HepG2 (cell line): Measurements from ENCODE around the gene GLIS1. TPM values are rescaled to one million over a fixed set of nuclear protein-coding genes. Genes with fewer than 3 reads are reported as not detected.

ENCODE experiments used
- ATAC-seq: fragments of 200-7000 bp; cut with Tn5 transposase; 3 replicates; pipeline ENCODE4 v1.9.1; 2020; ENCODE audit warnings: mild to moderate bottlenecking, moderate library complexity
- BruUV-seq: library from RNA; stranded (reverse); fragments of 400-500 nt; replicated peaks from 2 replicates; lab custom pipeline; 2021; lab: Mats Ljungman, UMichigan
- CTCF ChIA-PET: fragments of 300-600 bp; formaldehyde crosslinking; extraction: SDS; loops from one replicate; lab custom pipeline; 2021; ENCODE audit warnings: low total read pairs, inconsistent platforms, low intra/inter-chr PET ratio; lab: Yijun Ruan, JAX
- POLR2A ChIA-PET: fragments of 350-600 bp; sonication (Branson Sonifier 250); formaldehyde crosslinking; loops from one replicate; lab custom pipeline; 2020; ENCODE audit warnings: antibody characterized with exemption, inconsistent platforms; lab: Yijun Ruan, JAX
- DNase-seq: peaks from one replicate; pipeline ENCODE4 v3.0.0-alpha.2; 2015; ENCODE audit warnings: low spot score
- FAIRE-seq: peaks from 3 replicates; lab custom pipeline; 2011; peaks lifted over from hg19 to GRCh38; lab: Jason Lieb, UNC
- H2AFZ ChIP-seq: one replicate; pipeline ENCODE4 v1.6.1; 2011; ENCODE audit warnings: low read length, inconsistent platforms
- H3K27ac ChIP-seq: fragments of 300-600 bp; 3 replicates; pipeline ENCODE4 v1.8.0; 2011; ENCODE audit warnings: mixed run types, mild to moderate bottlenecking, mixed read lengths, low read length, inconsistent platforms; ENCODE audit not compliant: insufficient read depth; ENCODE audit errors: extremely low read length
- H3K27me3 ChIP-seq, 2 experiments: fragments of 200-600 bp in 1 of 2; 2 replicates in 1 of 2; 3 replicates in 1 of 2; pipeline versions ENCODE4 v1.6.0 to v1.8.0; 2011; ENCODE audit warnings: low read length in 2 of 2, mild to moderate bottlenecking in 2 of 2, moderate library complexity in 2 of 2, inconsistent platforms in 1 of 2; ENCODE audit not compliant: insufficient read depth in 2 of 2, control insufficient read depth in 1 of 2
- H3K36me3 ChIP-seq, 2 experiments: fragments of 200-600 bp in 1 of 2; replicated peaks in 1 of 2; 2 replicates in 1 of 2; 3 replicates in 1 of 2; pipeline versions ENCODE4 v1.5.1 to v1.8.0; 2011; ENCODE audit warnings: low read length in 2 of 2, inconsistent platforms in 1 of 2; ENCODE audit not compliant: insufficient read depth in 2 of 2, control insufficient read depth in 1 of 2
- H3K4me1 ChIP-seq: 2 replicates; pipeline ENCODE4 v1.5.1; 2012; ENCODE audit warnings: low read length, inconsistent platforms; ENCODE audit not compliant: insufficient read depth
- H3K4me2 ChIP-seq: 2 replicates; pipeline ENCODE4 v1.6.0; 2011; ENCODE audit warnings: low read depth, low read length, inconsistent platforms
- H3K4me3 ChIP-seq, 3 experiments: fragments of 200-600 bp in 1 of 3; sonication (generic), shearing (Covaris generic) in 1 of 3; replicated peaks in 1 of 3; 2 replicates each; pipeline ENCODE4 v1.5.1; 2011 to 2016; ENCODE audit warnings: low read length in 3 of 3, inconsistent platforms in 2 of 3, low read depth in 2 of 3, mild to moderate bottlenecking in 2 of 3, control low read depth in 1 of 3, mixed read lengths in 1 of 3; ENCODE audit not compliant: insufficient read depth in 1 of 3
- H3K79me2 ChIP-seq: one replicate; pipeline ENCODE4 v1.6.1; 2011; ENCODE audit warnings: low read length, inconsistent platforms; ENCODE audit not compliant: insufficient read depth
- H3K9ac ChIP-seq: 2 replicates; pipeline ENCODE4 v1.6.0; 2011; ENCODE audit warnings: mild to moderate bottlenecking, low read depth, low read length, inconsistent platforms; ENCODE audit not compliant: insufficient read depth
- H3K9me3 ChIP-seq: 2 replicates; pipeline ENCODE4 v1.5.1; 2012; ENCODE audit warnings: mild to moderate bottlenecking, low read length
- H4K20me1 ChIP-seq: 2 replicates; pipeline ENCODE4 v1.6.0; 2011; ENCODE audit warnings: inconsistent platforms, mild to moderate bottlenecking, low read length, moderate library complexity; ENCODE audit not compliant: insufficient read depth
- ARHGAP35 ChIP-seq: sonication (generic); formaldehyde crosslinking; IDR thresholded peaks from 2 replicates; pipeline ENCODE4 v1.9.0; 2022; ENCODE audit warnings: mild to moderate bottlenecking, inconsistent platforms, moderate library complexity, missing genetic modification reagents, borderline replicate concordance
- ATRX ChIP-seq: sonication (generic); formaldehyde crosslinking; IDR thresholded peaks from 2 replicates; pipeline ENCODE4 v1.4.0; 2020; ENCODE audit warnings: missing genetic modification reagents, borderline replicate concordance
- CENPX ChIP-seq: sonication (generic); formaldehyde crosslinking; IDR thresholded peaks from 2 replicates; pipeline ENCODE4 v1.9.0; 2021; ENCODE audit warnings: mild to moderate bottlenecking, missing genetic modification reagents, moderate library complexity
- FOXA3 ChIP-seq: IDR thresholded peaks from 2 replicates; pipeline ENCODE4 v1.6.1; 2016; ENCODE audit warnings: missing genetic modification reagents, missing compliant biosample characterization
- HNF4A ChIP-seq: sonication (generic); formaldehyde crosslinking; IDR thresholded peaks from 2 replicates; pipeline ENCODE4 v1.4.0; 2020; ENCODE audit warnings: missing genetic modification reagents
- SMAD3 ChIP-seq: sonication (generic); formaldehyde crosslinking; IDR thresholded peaks from 2 replicates; pipeline ENCODE4 v1.4.0; 2020; ENCODE audit warnings: missing genetic modification reagents
- SNAI1 ChIP-seq: sonication (generic); formaldehyde crosslinking; IDR thresholded peaks from 2 replicates; pipeline ENCODE4 v1.5.0; 2020; ENCODE audit warnings: mild to moderate bottlenecking, missing genetic modification reagents, borderline replicate concordance
- YEATS2 ChIP-seq: sonication (generic); formaldehyde crosslinking; IDR thresholded peaks from 2 replicates; pipeline ENCODE4 v1.4.0; 2020; ENCODE audit warnings: missing genetic modification reagents, borderline replicate concordance
- ZKSCAN1 ChIP-seq: fragments of 150-350 bp; IDR thresholded peaks from 2 replicates; pipeline ENCODE4 v1.6.1; 2014; ENCODE audit warnings: low read length
- ZNF160 ChIP-seq: sonication (generic); formaldehyde crosslinking; IDR thresholded peaks from 2 replicates; pipeline ENCODE4 v1.8.0; 2022; ENCODE audit warnings: mild to moderate bottlenecking, inconsistent platforms, missing genetic modification reagents
- ZNF234 ChIP-seq: sonication (generic); formaldehyde crosslinking; conservative IDR thresholded peaks from 2 replicates; pipeline ENCODE4 v1.5.1; 2020; ENCODE audit warnings: mild to moderate bottlenecking, missing genetic modification reagents
- ZNF558 ChIP-seq: sonication (generic); formaldehyde crosslinking; IDR thresholded peaks from 2 replicates; pipeline ENCODE4 v1.9.0; 2022; ENCODE audit warnings: mild to moderate bottlenecking, missing genetic modification reagents, borderline replicate concordance
- WGBS: methylation state at CpG from one replicate; pipeline ENCODE4 v1.1.6; 2017; ENCODE audit warnings: low lambda C conversion rate; 5-methylcytosine and 5-hydroxymethylcytosine counted together
- in situ Hi-C: cut with HindIII; loops from 2 replicates; pipeline ENCODE4 v1.10.0; 2017; ENCODE audit warnings: low pct_unique_long_range_greater_than_20kb; ENCODE audit not compliant: extremely low pct_ligation_motif_present
- intact Hi-C: fragments of 100-400 bp; cut with micrococcal nuclease; formaldehyde crosslinking; loops from one replicate; pipeline ENCODE4 v1.10.0; 2022; ENCODE audit not compliant: unreplicated experiment
- polyA plus RNA-seq, 8 experiments: library from polyadenylated mRNA; depleted of rRNA in 3 of 8; stranded (reverse) in 7 of 8; unstranded in 1 of 8; fragments of >200 nt; fragmentation: Illumina TruSeq in 4 of 8; extraction: Trizol in 4 of 8; gene quantifications; 2 replicates each; pipeline versions ENCODE4 v1.2.1 to v1.2.3, GENCODE V29; 2011 to 2016; ENCODE audit warnings: low read depth in 4 of 8, missing spikeins in 1 of 8, mixed read lengths in 1 of 8; ENCODE audit not compliant: insufficient read depth in 1 of 8
- total RNA-seq, 5 experiments: library from RNA; depleted of rRNA; stranded (reverse); fragments of >200 nt; fragmentation: Illumina TruSeq; extraction: Trizol; gene quantifications; 2 replicates each; pipeline ENCODE4 v1.2.3, GENCODE V29; 2016; ENCODE audit warnings: low read depth in 1 of 5
- TF ChIP-seq, protein P1 (sequence below): sonication (generic); formaldehyde crosslinking; IDR thresholded peaks from 2 replicates; pipeline ENCODE4 v1.4.0; 2020; ENCODE audit warnings: low read depth, missing genetic modification reagents
- TF ChIP-seq, protein P2 (sequence below): sonication (generic); formaldehyde crosslinking; IDR thresholded peaks from 2 replicates; pipeline ENCODE4 v1.5.0; 2020; ENCODE audit warnings: missing genetic modification reagents
- TF ChIP-seq, protein P3 (sequence below): sonication (generic); formaldehyde crosslinking; IDR thresholded peaks from 2 replicates; pipeline ENCODE4 v1.4.0; 2020; ENCODE audit warnings: missing genetic modification reagents, borderline replicate concordance
- TF ChIP-seq, protein P4 (sequence below): IDR thresholded peaks from 2 replicates; pipeline ENCODE4 v1.6.1; 2016; ENCODE audit warnings: mild to moderate bottlenecking

GLIS1 gene
- total and polyA plus RNA-seq, 2 of the 13 experiments (the other 11 are each of a cell fraction or from before 2014, with no cell fraction given) = 0.03 TPM; not detected in 1

DNA sequence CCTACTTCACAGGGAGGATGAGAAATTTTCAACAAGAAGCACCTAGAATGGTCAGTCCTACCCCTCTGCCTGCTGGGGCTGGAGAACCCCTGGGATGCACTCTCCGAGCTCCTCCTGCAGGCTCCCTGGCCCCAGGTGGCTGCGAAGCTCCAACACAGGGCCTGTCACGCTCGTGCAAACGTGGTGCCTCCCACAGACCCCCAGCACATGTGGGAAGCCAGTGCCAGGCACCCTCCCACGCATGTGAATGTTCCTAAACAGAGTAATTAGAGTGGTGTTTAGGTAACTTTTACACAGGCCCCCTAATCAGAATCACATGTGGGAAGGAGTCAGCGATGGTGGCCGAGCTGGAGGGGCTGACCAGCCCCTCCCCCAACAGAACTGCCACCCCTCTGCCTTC lies 28.4 kb downstream of the GLIS1 start (continued):
- TF ChIP-seq, protein P1, sequence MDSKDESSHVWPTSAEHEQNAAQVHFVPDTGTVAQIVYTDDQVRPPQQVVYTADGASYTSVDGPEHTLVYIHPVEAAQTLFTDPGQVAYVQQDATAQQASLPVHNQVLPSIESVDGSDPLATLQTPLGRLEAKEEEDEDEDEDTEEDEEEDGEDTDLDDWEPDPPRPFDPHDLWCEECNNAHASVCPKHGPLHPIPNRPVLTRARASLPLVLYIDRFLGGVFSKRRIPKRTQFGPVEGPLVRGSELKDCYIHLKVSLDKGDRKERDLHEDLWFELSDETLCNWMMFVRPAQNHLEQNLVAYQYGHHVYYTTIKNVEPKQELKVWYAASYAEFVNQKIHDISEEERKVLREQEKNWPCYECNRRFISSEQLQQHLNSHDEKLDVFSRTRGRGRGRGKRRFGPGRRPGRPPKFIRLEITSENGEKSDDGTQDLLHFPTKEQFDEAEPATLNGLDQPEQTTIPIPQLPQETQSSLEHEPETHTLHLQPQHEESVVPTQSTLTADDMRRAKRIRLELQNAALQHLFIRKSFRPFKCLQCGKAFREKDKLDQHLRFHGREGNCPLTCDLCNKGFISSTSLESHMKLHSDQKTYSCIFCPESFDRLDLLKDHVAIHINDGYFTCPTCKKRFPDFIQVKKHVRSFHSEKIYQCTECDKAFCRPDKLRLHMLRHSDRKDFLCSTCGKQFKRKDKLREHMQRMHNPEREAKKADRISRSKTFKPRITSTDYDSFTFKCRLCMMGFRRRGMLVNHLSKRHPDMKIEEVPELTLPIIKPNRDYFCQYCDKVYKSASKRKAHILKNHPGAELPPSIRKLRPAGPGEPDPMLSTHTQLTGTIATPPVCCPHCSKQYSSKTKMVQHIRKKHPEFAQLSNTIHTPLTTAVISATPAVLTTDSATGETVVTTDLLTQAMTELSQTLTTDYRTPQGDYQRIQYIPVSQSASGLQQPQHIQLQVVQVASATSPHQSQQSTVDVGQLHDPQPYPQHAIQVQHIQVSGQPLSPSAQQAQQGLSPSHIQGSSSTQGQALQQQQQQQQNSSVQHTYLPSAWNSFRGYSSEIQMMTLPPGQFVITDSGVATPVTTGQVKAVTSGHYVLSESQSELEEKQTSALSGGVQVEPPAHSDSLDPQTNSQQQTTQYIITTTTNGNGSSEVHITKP (CRISPR knock-in tag) = no peak
- TF ChIP-seq, protein P2, sequence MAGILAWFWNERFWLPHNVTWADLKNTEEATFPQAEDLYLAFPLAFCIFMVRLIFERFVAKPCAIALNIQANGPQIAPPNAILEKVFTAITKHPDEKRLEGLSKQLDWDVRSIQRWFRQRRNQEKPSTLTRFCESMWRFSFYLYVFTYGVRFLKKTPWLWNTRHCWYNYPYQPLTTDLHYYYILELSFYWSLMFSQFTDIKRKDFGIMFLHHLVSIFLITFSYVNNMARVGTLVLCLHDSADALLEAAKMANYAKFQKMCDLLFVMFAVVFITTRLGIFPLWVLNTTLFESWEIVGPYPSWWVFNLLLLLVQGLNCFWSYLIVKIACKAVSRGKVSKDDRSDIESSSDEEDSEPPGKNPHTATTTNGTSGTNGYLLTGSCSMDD (CRISPR knock-in tag) = no peak
- TF ChIP-seq ARHGAP35 (CRISPR knock-in tag) (no peak), ATRX (CRISPR knock-in tag) (no peak)

DNA sequence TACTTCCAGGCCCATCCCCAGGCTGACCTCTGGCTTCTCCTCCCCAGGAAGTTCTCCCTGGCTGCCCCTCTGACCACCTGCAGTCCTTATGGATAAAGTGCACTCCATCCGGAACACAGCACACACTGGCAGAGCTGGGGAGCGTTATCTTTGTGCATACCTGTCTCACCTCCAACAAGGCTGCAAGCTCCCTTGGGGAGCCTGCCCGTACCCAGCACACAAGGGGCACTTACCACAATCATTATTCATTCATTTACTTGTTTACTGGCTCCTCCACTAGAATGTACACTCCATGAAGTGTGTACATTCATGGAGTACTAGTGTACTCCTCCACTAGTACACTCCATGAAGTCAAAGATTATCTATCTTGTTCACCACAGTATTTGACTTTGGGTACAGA lies 30.3 kb downstream of the GLIS1 start:
- CTCF ChIA-PET = interaction anchor here (0.7 kb wide), 1 partner anchor 11 kb away, joined by 3 read pairs; no protein-coding TSS in a partner anchor
- 44% methylated on average over 2 of the region's 3 CpGs for WGBS
- in situ Hi-C loops = no loop called here
- TF ChIP-seq SMAD3 (CRISPR knock-in tag) (no peak), ZNF558 (no peak), SNAI1 (CRISPR knock-in tag) (no peak), FOXA3 (CRISPR knock-in tag) (no peak), ZNF234 (CRISPR knock-in tag) (no peak), ZNF160 (CRISPR knock-in tag) (no peak), HNF4A (CRISPR knock-in tag) (no peak), CENPX (CRISPR knock-in tag) (no peak), YEATS2 (CRISPR knock-in tag) (no peak), ZKSCAN1 (no peak)
- TF ChIP-seq, protein P3, sequence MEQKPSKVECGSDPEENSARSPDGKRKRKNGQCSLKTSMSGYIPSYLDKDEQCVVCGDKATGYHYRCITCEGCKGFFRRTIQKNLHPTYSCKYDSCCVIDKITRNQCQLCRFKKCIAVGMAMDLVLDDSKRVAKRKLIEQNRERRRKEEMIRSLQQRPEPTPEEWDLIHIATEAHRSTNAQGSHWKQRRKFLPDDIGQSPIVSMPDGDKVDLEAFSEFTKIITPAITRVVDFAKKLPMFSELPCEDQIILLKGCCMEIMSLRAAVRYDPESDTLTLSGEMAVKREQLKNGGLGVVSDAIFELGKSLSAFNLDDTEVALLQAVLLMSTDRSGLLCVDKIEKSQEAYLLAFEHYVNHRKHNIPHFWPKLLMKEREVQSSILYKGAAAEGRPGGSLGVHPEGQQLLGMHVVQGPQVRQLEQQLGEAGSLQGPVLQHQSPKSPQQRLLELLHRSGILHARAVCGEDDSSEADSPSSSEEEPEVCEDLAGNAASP (CRISPR knock-in tag) = no peak
- TF ChIP-seq, protein P4, sequence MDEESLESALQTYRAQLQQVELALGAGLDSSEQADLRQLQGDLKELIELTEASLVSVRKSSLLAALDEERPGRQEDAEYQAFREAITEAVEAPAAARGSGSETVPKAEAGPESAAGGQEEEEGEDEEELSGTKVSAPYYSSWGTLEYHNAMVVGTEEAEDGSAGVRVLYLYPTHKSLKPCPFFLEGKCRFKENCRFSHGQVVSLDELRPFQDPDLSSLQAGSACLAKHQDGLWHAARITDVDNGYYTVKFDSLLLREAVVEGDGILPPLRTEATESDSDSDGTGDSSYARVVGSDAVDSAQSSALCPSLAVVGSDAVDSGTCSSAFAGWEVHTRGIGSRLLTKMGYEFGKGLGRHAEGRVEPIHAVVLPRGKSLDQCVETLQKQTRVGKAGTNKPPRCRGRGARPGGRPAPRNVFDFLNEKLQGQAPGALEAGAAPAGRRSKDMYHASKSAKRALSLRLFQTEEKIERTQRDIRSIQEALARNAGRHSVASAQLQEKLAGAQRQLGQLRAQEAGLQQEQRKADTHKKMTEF = no peak

More for the DNA sequence above, 30.3 kb downstream of the GLIS1 start:
- POLR2A ChIA-PET = no interaction called here
- FAIRE-seq = no peak
- Histone ChIP-seq H3K4me3 (no peak overlapping the region), H2AFZ (no peak overlapping the region), H3K79me2 (no peaks in the 10 kb centered on the region), H3K27me3 (peaks cover 0 to 39% of the 10 kb centered on the region in 2 experiments; a peak in 2 of 5 replicates), H3K36me3 (no peaks in the 10 kb centered on the region), H3K27ac (no peak overlapping the region), H3K4me1 (no peaks in the 10 kb centered on the region), H4K20me1 (no peaks in the 10 kb centered on the region), H3K9me3 (no peaks in the 10 kb centered on the region), H3K4me2 (no peak overlapping the region), H3K9ac (no peak overlapping the region)
- ATAC-seq = no peak
- intact Hi-C loops = no loop called here
- DNase-seq = no peak
- no TSS peak for BruUV-seq
